Thymus (tissue), 11 donors: ENCODE results near the gene ACBD3. TPM values are rescaled to one million over a fixed set of nuclear protein-coding genes. Genes with fewer than 3 reads are reported as not detected.

Experiments used
- DNase-seq, 9 donors: peaks; one replicate each; pipeline ENCODE4 v3.0.0-alpha.2; 2013; ENCODE audit warnings: low spot score in 9 of 9, low read depth in 6 of 9, missing footprints in 1 of 9
- H3K27ac ChIP-seq, 2 donors: one replicate each; pipeline ENCODE4 v1.5.1; 2013; ENCODE audit warnings: control low read depth in 1 of 2, low read depth in 1 of 2, low read length in 1 of 2, mild to moderate bottlenecking in 1 of 2, moderate library complexity in 1 of 2
- H3K27me3 ChIP-seq, 2 donors: one replicate each; pipeline ENCODE4 v1.5.1; 2013; ENCODE audit warnings: low read length in 1 of 2; ENCODE audit not compliant: control insufficient read depth in 2 of 2, insufficient read depth in 1 of 2
- H3K36me3 ChIP-seq, 2 donors: one replicate each; pipeline ENCODE4 v1.5.1; 2013; ENCODE audit warnings: low read length in 1 of 2, mild to moderate bottlenecking in 1 of 2, moderate library complexity in 1 of 2; ENCODE audit not compliant: control insufficient read depth in 2 of 2, insufficient read depth in 2 of 2
- H3K4me1 ChIP-seq, 2 donors: one replicate each; pipeline ENCODE4 v1.5.1; 2013; ENCODE audit warnings: low read length in 2 of 2; ENCODE audit not compliant: control insufficient read depth in 2 of 2, insufficient read depth in 2 of 2
- H3K4me3 ChIP-seq, 2 donors: one replicate each; pipeline ENCODE4 v1.5.1; 2013; ENCODE audit warnings: low read length in 2 of 2, control low read depth in 1 of 2, mild to moderate bottlenecking in 1 of 2
- H3K9me3 ChIP-seq, 2 donors: one replicate each; pipeline ENCODE4 v1.5.1; 2013; ENCODE audit warnings: low read length in 1 of 2, mild to moderate bottlenecking in 1 of 2; ENCODE audit not compliant: control insufficient read depth in 2 of 2, insufficient read depth in 1 of 2
- WGBS: extraction: QIAGEN DNeasy Blood & Tissue Kit; methylation state at CpG from one replicate; pipeline ENCODE4 v1.1.7; 2013; 5-methylcytosine and 5-hydroxymethylcytosine counted together
- polyA plus RNA-seq: library from polyadenylated mRNA; stranded (reverse); fragments of 200-250 nt; gene quantifications from one replicate; pipeline ENCODE4 v1.2.3, GENCODE V29; 2013
- total RNA-seq: library from RNA; stranded (reverse); fragments of 120-200 nt; gene quantifications from one replicate; pipeline ENCODE4 v1.2.4, GENCODE V29; 2013
- donor health status: healthy.

ACBD3 gene
- total and polyA plus RNA-seq, 2 donors = 17.9 to 21.1 TPM

GRCh38 chr1:226104671-226105121 is 81.8 kb downstream of the ACBD3 start:
- H3K36me3 ChIP-seq = no peaks in the 10 kb centered on the region
- no peaks in the 10 kb centered on the region for H3K9me3 ChIP-seq
- H3K27ac ChIP-seq = no peak overlapping the region
- no peak overlapping the region for H3K4me3 ChIP-seq
- no peak for DNase-seq
- WGBS = 93% methylated on average over 8 of the region's 8 CpGs
- H3K27me3 ChIP-seq = peaks cover 0 to 15% of the 10 kb centered on the region in 2 donors
- peaks cover 6 to 15% of the 10 kb centered on the region in 2 donors for H3K4me1 ChIP-seq

GRCh38 chr1:226100436-226101391 is 85.8 kb downstream of the ACBD3 start:
- Histone ChIP-seq H3K4me3 (peak overlapping the region; percentile 31 to 50), H3K36me3 (no peaks in the 10 kb centered on the region), H3K4me1 (peaks cover 6 to 7% of the 10 kb centered on the region in 2 donors), H3K27ac (no peak overlapping the region), H3K27me3 (peaks cover 0 to 14% of the 10 kb centered on the region in 2 donors), H3K9me3 (no peaks in the 10 kb centered on the region)
- 14% methylated on average over 32 of the region's 32 CpGs for WGBS
- peak in 3 of 9 donors; percentile 35 to 68 (median 41) for DNase-seq

GRCh38 chr1:226098870-226099835 is 87.4 kb downstream of the ACBD3 start:
- H3K4me1 ChIP-seq = peaks cover 6 to 7% of the 10 kb centered on the region in 2 donors
- H3K9me3 ChIP-seq = no peaks in the 10 kb centered on the region
- H3K36me3 ChIP-seq = no peaks in the 10 kb centered on the region
- peaks cover 0 to 14% of the 10 kb centered on the region in 2 donors for H3K27me3 ChIP-seq
- 95% methylated on average over 3 of the region's 3 CpGs for WGBS
- no peak overlapping the region for H3K27ac ChIP-seq
- no peak for DNase-seq
- no peak overlapping the region for H3K4me3 ChIP-seq

- 94% methylated on average over 5 of the region's 5 CpGs for WGBS
These were observed 88.5 kb downstream of the ACBD3 start for GRCh38 chr1:226097866-226098625.

GRCh38 chr1:226095286-226095685 is 91.3 kb downstream of the ACBD3 start:
- Histone ChIP-seq H3K27me3 (peaks cover 0 to 10% of the 10 kb centered on the region in 2 donors), H3K27ac (no peak overlapping the region), H3K36me3 (no peaks in the 10 kb centered on the region), H3K4me3 (no peak overlapping the region), H3K4me1 (no peaks in the 10 kb centered on the region), H3K9me3 (no peaks in the 10 kb centered on the region)
- WGBS = 94% methylated on average over 2 of the region's 2 CpGs
- no peak for DNase-seq

More at GRCh38 chr1:226097866-226098625, 88.5 kb downstream of the ACBD3 start:
- no peak overlapping the region for H3K27ac ChIP-seq
- H3K4me3 ChIP-seq = no peak overlapping the region
- peaks cover 0 to 14% of the 10 kb centered on the region in 2 donors for H3K27me3 ChIP-seq
- DNase-seq = no peak
- H3K4me1 ChIP-seq = peaks cover 6 to 7% of the 10 kb centered on the region in 2 donors
- no peaks in the 10 kb centered on the region for H3K9me3 ChIP-seq
- H3K36me3 ChIP-seq = no peaks in the 10 kb centered on the region

Other genes with a start within 250 kb of the ACBD3 start
- 0.33 TPM for gene LEFTY2, start 245.5 kb downstream of the ACBD3 start, total RNA-seq
- 1.5 TPM for gene LEFTY2, start 245.5 kb downstream of the ACBD3 start, polyA plus RNA-seq
- 29.7 TPM for gene SDE2, start 187.4 kb downstream of the ACBD3 start, total RNA-seq
- gene SDE2, start 187.4 kb downstream of the ACBD3 start, polyA plus RNA-seq = 13.8 TPM
- 725 TPM for gene H3-3A, start 124.0 kb downstream of the ACBD3 start, total RNA-seq
- gene H3-3A, start 124.0 kb downstream of the ACBD3 start, polyA plus RNA-seq = 1,694 TPM
- gene MIXL1, start 36.9 kb upstream of the ACBD3 start, total RNA-seq = 0.09 TPM
- gene MIXL1, start 36.9 kb upstream of the ACBD3 start, polyA plus RNA-seq = 0.30 TPM
- 13.3 TPM for gene LIN9, start 122.4 kb upstream of the ACBD3 start, total RNA-seq
- gene LIN9, start 122.4 kb upstream of the ACBD3 start, polyA plus RNA-seq = 5.5 TPM
- gene PARP1, start 221.4 kb upstream of the ACBD3 start, total RNA-seq = 73.9 TPM
- 36.7 TPM for gene PARP1, start 221.4 kb upstream of the ACBD3 start, polyA plus RNA-seq